Body of pancreas (tissue), 4 donors: Measurements from ENCODE around the gene LDLRAD3. TPM values are rescaled to one million over a fixed set of nuclear protein-coding genes. Genes with fewer than 3 reads are reported as not detected.

Source experiments
- ATAC-seq: fragments of 150-250 bp; one replicate; pipeline ENCODE4 v1.9.1; 2016
- DNase-seq, 4 donors: peaks; one replicate each; pipeline ENCODE4 v3.0.0-alpha.2; 2019
- H3K27ac ChIP-seq, 4 donors: fragments of 200-600 bp; sonication (generic); 1 replicate in 3 of 4; 2 replicates in 1 of 4; pipeline versions ENCODE4 v1.5.1 to v1.6.1; 2016 to 2019; ENCODE audit warnings: mild to moderate bottlenecking in 1 of 4, mixed read lengths in 1 of 4, moderate library complexity in 1 of 4
- H3K27me3 ChIP-seq, 2 donors: fragments of 200-600 bp; sonication (generic); one replicate each; pipeline ENCODE4 v1.6.0; 2016; ENCODE audit warnings: mild to moderate bottlenecking in 1 of 2
- H3K36me3 ChIP-seq, 2 donors: fragments of 200-600 bp; sonication (generic); replicated peaks in 1 of 2; 2 replicates each; pipeline ENCODE4 v1.5.1; 2016; ENCODE audit warnings: low read depth in 2 of 2; ENCODE audit not compliant: insufficient read depth in 1 of 2
- H3K4me1 ChIP-seq: fragments of 200-600 bp; sonication (generic); one replicate; pipeline ENCODE4 v1.6.0; 2016
- H3K4me3 ChIP-seq, 2 donors: fragments of 200-600 bp; sonication (generic); 1 replicate in 1 of 2; 2 replicates in 1 of 2; pipeline ENCODE4 v1.5.1; 2016 to 2019
- H3K9me3 ChIP-seq, 3 donors: fragments of 200-600 bp; sonication (generic); 1 replicate in 2 of 3; 2 replicates in 1 of 3; pipeline ENCODE4 v1.5.1; 2016
- POLR2A ChIP-seq, 3 donors: fragments of 450-650 bp; IDR thresholded peaks; one replicate each; pipeline ENCODE4 v1.6.1; 2016; ENCODE audit warnings: antibody characterized with exemption in 3 of 3, mild to moderate bottlenecking in 2 of 3
- WGBS, 2 donors: methylation state at CpG; one replicate each; pipeline ENCODE4 v1.1.5; 2017; 5-methylcytosine and 5-hydroxymethylcytosine counted together
- intact Hi-C: fragments of 100-400 bp; cut with DNase I; formaldehyde crosslinking; loops from one replicate; pipeline ENCODE4 v1.15.1; 2023
- total RNA-seq, 2 donors: library from RNA; depleted of rRNA; stranded (reverse); fragments of >200 nt; gene quantifications; one replicate each; pipeline ENCODE4 v1.1.0, GENCODE V29; 2016
- TF ChIP-seq, protein P1 (sequence below), 7 experiments: fragments of 450-650 bp in 4 of 7; fragments of 200-600 bp in 3 of 7; sonication (generic) in 3 of 7; IDR thresholded peaks; one replicate each; pipeline ENCODE4 v1.5.1; 2016 to 2019; ENCODE audit warnings: antibody characterized with exemption in 7 of 7

LDLRAD3 gene
- total RNA-seq, 2 donors from 2014 or later: 5.7 to 7.9 TPM

DNA sequence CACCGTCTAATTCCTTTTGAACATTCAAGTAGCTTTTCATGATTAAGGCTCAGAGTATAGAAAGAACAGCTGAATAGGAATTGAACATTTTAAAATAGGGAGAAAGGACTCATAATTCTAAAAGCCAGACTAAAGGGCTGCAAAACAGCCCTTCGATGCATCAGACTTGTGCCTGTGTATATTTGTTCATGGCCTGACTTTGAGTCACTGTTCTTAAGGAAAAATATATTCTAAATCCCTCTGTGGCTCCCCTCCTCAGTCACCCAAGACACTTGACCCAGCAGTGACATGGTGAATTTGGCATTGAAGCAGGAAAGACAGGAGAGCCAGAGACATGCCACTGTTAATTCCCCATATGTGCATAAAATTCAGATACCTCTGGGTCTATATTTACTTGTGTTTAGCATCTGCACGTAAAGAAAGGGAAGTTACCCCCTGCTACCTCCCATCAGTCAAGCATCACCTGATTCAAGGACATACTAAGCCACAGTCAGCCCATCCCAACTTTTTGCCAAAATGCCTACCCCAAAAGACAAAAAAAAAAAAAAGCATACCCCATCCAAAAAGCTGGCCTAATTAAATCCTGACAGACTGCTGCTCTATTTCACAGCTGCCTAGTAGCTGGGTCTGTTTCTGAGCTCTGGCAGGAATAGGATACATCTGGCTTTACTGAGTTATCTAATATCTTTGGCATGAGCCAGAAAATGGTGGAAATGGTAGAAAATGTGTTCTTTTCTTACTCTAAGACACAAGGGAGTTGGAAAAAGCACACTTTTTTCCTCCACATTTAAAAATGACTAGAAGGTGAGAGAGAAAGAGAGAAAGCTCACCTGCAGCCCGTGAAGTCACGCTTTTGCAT lies 251.9 kb downstream of the LDLRAD3 start:
- H3K27ac ChIP-seq: no peak overlapping the region
- no peak overlapping the region for H3K4me3 ChIP-seq
- no peaks in the 10 kb centered on the region for H3K9me3 ChIP-seq
- 60 to 74% methylated on average over 5 of the region's 5 CpGs for WGBS, 2 donors
- no peak for DNase-seq
- intact Hi-C loops: no loop called here
- no peaks in the 10 kb centered on the region for H3K36me3 ChIP-seq
- no peak for ATAC-seq
- H3K27me3 ChIP-seq: no peaks in the 10 kb centered on the region
- TF ChIP-seq, protein P1, sequence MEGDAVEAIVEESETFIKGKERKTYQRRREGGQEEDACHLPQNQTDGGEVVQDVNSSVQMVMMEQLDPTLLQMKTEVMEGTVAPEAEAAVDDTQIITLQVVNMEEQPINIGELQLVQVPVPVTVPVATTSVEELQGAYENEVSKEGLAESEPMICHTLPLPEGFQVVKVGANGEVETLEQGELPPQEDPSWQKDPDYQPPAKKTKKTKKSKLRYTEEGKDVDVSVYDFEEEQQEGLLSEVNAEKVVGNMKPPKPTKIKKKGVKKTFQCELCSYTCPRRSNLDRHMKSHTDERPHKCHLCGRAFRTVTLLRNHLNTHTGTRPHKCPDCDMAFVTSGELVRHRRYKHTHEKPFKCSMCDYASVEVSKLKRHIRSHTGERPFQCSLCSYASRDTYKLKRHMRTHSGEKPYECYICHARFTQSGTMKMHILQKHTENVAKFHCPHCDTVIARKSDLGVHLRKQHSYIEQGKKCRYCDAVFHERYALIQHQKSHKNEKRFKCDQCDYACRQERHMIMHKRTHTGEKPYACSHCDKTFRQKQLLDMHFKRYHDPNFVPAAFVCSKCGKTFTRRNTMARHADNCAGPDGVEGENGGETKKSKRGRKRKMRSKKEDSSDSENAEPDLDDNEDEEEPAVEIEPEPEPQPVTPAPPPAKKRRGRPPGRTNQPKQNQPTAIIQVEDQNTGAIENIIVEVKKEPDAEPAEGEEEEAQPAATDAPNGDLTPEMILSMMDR (IDR thresholded peaks at IDR 0.05): no peak
- TF ChIP-seq POLR2A (IDR thresholded peaks at IDR 0.05): no peak
- no peaks in the 10 kb centered on the region for H3K4me1 ChIP-seq

DNA sequence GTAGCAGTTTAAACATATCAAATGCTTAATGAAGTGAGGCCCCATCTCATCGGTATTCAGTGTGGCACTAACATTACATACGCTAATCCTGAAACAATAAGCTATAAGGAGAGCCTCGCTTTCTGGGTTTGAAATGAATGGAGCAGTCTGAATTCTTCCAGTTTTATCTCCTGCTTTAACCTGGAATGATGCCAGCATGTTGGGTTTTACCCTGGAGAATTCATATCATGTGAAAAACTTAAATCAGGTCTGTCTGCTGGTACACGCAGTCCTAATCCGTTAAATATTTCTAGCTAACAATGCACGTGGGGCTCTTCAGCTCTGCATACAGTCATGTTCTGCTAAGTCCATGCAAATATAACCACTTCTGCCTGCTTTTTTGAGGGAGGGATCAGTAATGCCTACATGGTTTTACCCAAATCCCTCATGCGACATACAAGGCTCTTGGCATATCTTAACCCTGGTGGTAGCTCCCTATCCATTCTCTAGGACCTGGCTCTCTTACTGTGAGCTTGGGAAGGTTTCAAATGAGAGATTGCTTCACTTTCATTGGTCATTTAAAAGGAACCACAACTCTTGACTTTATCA lies 252.6 kb downstream of the LDLRAD3 start:
- Histone ChIP-seq H3K27me3 (no peaks in the 10 kb centered on the region), H3K4me1 (no peaks in the 10 kb centered on the region), H3K9me3 (no peaks in the 10 kb centered on the region), H3K4me3 (no peak overlapping the region), H3K27ac (no peak overlapping the region), H3K36me3 (no peaks in the 10 kb centered on the region)
- DNase-seq (peak in 1 of 4 donors; percentile 7), ATAC-seq (no peak)
- intact Hi-C loops: no loop called here
- WGBS, 2 donors: 61 to 73% methylated on average over 7 of the region's 7 CpGs
- TF ChIP-seq POLR2A (IDR thresholded peaks at IDR 0.05): no peak
- TF ChIP-seq, protein P1 (IDR thresholded peaks at IDR 0.05): no peak

DNA sequence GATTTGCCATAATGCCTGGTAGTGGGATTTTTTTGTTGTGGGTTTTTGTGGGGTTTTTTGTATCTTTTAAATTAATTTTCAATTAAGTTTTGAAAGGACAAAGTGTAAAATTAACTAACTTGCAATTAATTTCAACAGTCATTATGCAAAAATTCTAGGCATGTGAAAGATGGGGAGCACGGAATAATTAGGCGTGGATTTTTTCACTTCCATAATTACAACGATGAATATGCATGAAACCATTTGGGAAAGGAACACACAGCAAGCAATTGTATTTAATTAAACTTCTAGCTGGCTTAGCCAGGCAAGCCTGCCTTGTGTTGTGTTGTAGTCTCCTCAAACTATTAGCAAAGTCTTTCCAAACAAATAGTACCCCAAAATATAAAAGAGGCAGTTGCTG lies 257.5 kb downstream of the LDLRAD3 start:
- Histone ChIP-seq H3K4me3 (no peak overlapping the region), H3K9me3 (no peaks in the 10 kb centered on the region), H3K4me1 (no peaks in the 10 kb centered on the region), H3K27me3 (no peaks in the 10 kb centered on the region), H3K36me3 (no peaks in the 10 kb centered on the region), H3K27ac (no peak overlapping the region)
- TF ChIP-seq, protein P1 (IDR thresholded peaks at IDR 0.05): no peak
- no peak for TF ChIP-seq POLR2A (IDR thresholded peaks at IDR 0.05)
- ATAC-seq (no peak), DNase-seq (no peak)
- 91 to 92% methylated on average over 3 of the region's 3 CpGs for WGBS, 2 donors
- intact Hi-C loops: no loop called here

DNA sequence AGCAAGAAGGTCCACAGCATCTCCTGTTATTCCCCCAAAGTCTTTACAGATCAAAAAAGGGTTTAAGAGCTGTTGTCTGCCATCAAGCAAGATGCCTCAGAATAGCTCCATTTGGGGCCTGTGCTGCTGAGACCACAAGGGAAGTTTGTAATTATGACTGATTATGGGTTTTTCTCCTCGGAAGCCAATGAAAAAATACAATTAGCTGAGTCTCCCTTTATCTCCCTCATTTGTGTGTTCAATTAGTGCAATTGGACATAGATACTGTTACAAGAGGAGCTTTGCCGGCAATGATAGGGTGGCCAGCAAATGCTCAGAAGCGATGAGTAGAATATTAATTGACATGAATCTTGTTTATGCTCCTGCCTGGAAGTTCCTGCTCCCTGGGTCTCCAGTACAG lies 261.7 kb downstream of the LDLRAD3 start:
- ATAC-seq: no peak

More for the DNA sequence above, 261.7 kb downstream of the LDLRAD3 start:
- TF ChIP-seq, protein P1 (IDR thresholded peaks at IDR 0.05): no peak
- no peak for TF ChIP-seq POLR2A (IDR thresholded peaks at IDR 0.05)
- no peaks in the 10 kb centered on the region for H3K9me3 ChIP-seq
- no peak overlapping the region for H3K4me3 ChIP-seq
- intact Hi-C loops: no loop called here
- no peaks in the 10 kb centered on the region for H3K4me1 ChIP-seq
- H3K36me3 ChIP-seq: no peaks in the 10 kb centered on the region
- WGBS, 2 donors: 89 to 93% methylated on average over 3 of the region's 3 CpGs
- H3K27me3 ChIP-seq: no peaks in the 10 kb centered on the region
- H3K27ac ChIP-seq: no peak overlapping the region
- DNase-seq: no peak
